ENCODE data around the gene KLRF2.

DNA sequence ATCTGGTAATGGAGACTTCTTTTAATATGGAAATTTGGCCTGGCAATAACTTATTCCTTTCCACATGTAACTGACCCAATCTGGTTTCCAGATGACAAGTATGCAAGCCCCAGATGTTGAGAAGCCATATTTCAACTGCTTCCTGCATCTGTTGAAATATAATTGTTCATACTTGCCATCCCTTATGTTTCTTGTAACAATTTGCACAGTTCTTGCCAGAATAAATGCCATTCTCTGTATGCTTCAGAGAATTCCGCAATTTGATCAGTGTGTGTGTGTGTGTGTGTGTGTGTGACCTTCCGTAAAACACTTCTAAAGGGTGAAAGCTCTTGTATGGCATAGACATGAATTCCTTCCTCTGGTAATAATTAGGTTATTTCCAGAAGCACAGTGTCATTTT, 52.7 kb downstream of the KLRF2 start:
- TF ChIP-seq, protein P1, sequence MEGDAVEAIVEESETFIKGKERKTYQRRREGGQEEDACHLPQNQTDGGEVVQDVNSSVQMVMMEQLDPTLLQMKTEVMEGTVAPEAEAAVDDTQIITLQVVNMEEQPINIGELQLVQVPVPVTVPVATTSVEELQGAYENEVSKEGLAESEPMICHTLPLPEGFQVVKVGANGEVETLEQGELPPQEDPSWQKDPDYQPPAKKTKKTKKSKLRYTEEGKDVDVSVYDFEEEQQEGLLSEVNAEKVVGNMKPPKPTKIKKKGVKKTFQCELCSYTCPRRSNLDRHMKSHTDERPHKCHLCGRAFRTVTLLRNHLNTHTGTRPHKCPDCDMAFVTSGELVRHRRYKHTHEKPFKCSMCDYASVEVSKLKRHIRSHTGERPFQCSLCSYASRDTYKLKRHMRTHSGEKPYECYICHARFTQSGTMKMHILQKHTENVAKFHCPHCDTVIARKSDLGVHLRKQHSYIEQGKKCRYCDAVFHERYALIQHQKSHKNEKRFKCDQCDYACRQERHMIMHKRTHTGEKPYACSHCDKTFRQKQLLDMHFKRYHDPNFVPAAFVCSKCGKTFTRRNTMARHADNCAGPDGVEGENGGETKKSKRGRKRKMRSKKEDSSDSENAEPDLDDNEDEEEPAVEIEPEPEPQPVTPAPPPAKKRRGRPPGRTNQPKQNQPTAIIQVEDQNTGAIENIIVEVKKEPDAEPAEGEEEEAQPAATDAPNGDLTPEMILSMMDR (IDR thresholded peaks at IDR 0.05), result no peak
- no peak for TF ChIP-seq POLR2A (IDR thresholded peaks at IDR 0.05)
- no peak for TF ChIP-seq EP300 (IDR thresholded peaks at IDR 0.05)
- no peak for TF ChIP-seq POLR2AphosphoS5 (IDR thresholded peaks at IDR 0.05)
